Thoracic aorta (tissue), 2 donors: ENCODE measurements around the gene PTPRO. TPM values are rescaled to one million over a fixed set of nuclear protein-coding genes. Genes with fewer than 3 reads are reported as not detected.
A peak's percentile ranks its signal among the peaks of the same experiment; 100 is the strongest.

ENCODE experiments used
- ATAC-seq: fragments of 150-250 bp; one replicate; pipeline ENCODE4 v1.8.0; 2017; ENCODE audit warnings: low read depth; ENCODE audit not compliant: insufficient number of reproducible peaks, low FRiP score
- DNase-seq: peaks from one replicate; pipeline ENCODE4 v3.0.0-alpha.2; 2020; ENCODE audit warnings: low spot score
- H3K27ac ChIP-seq, 2 donors: fragments of 200-600 bp; sonication (generic); 1 replicate in 1 of 2; 2 replicates in 1 of 2; pipeline ENCODE4 v1.5.1; 2016; ENCODE audit warnings: mild to moderate bottlenecking in 2 of 2, moderate library complexity in 2 of 2
- H3K27me3 ChIP-seq: fragments of 200-600 bp; sonication (generic); replicated peaks from 2 replicates; pipeline ENCODE4 v1.6.0; 2016; ENCODE audit warnings: mild to moderate bottlenecking; ENCODE audit not compliant: insufficient read depth
- H3K36me3 ChIP-seq: fragments of 200-600 bp; sonication (generic); one replicate; pipeline ENCODE4 v1.5.1; 2016
- H3K4me1 ChIP-seq, 2 donors: fragments of 200-600 bp; sonication (generic); 1 replicate in 1 of 2; 2 replicates in 1 of 2; pipeline versions ENCODE4 v1.5.1 to v1.6.0; 2016; ENCODE audit warnings: low read depth in 2 of 2, mild to moderate bottlenecking in 1 of 2; ENCODE audit not compliant: control insufficient read depth in 1 of 2
- H3K4me3 ChIP-seq: fragments of 200-600 bp; sonication (generic); 2 replicates; pipeline ENCODE4 v1.5.1; 2016; ENCODE audit warnings: mild to moderate bottlenecking
- H3K9me3 ChIP-seq: fragments of 200-600 bp; sonication (generic); 2 replicates; pipeline ENCODE4 v1.5.1; 2016
- total RNA-seq, 2 donors: library from RNA; depleted of rRNA; stranded (reverse); fragments of >200 nt; gene quantifications; one replicate each; pipeline versions ENCODE4 v1.1.0 to v1.2.3, GENCODE V29; 2016
- TF ChIP-seq, protein P1 (sequence below): fragments of 200-600 bp; sonication (generic); IDR thresholded peaks from one replicate; pipeline ENCODE4 v1.5.1; 2019; ENCODE audit warnings: antibody characterized with exemption

The PTPRO gene
- 10 to 100 TPM; 11.9 to 19.5 TPM for total RNA-seq

GRCh38 chr12:15322164-15323061 lies at the start of gene PTPRO:
Gene PTPRO, plus strand, starts transcription at chr12:15322508.
- no peak for DNase-seq
- Histone ChIP-seq H3K4me1 (peaks cover 0 to 8% of the 10 kb centered on the region in 2 donors), H3K9me3 (no peaks in the 10 kb centered on the region), H3K4me3 (peak within 1 kb of the TSS; percentile 74), H3K27me3 (no peaks in the 10 kb centered on the region), H3K27ac (no peak within 1 kb of the TSS), H3K36me3 (no peaks in the 10 kb centered on the region)
- TF ChIP-seq, protein P1, sequence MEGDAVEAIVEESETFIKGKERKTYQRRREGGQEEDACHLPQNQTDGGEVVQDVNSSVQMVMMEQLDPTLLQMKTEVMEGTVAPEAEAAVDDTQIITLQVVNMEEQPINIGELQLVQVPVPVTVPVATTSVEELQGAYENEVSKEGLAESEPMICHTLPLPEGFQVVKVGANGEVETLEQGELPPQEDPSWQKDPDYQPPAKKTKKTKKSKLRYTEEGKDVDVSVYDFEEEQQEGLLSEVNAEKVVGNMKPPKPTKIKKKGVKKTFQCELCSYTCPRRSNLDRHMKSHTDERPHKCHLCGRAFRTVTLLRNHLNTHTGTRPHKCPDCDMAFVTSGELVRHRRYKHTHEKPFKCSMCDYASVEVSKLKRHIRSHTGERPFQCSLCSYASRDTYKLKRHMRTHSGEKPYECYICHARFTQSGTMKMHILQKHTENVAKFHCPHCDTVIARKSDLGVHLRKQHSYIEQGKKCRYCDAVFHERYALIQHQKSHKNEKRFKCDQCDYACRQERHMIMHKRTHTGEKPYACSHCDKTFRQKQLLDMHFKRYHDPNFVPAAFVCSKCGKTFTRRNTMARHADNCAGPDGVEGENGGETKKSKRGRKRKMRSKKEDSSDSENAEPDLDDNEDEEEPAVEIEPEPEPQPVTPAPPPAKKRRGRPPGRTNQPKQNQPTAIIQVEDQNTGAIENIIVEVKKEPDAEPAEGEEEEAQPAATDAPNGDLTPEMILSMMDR = peak; percentile 25
- no peak for ATAC-seq

DNA sequence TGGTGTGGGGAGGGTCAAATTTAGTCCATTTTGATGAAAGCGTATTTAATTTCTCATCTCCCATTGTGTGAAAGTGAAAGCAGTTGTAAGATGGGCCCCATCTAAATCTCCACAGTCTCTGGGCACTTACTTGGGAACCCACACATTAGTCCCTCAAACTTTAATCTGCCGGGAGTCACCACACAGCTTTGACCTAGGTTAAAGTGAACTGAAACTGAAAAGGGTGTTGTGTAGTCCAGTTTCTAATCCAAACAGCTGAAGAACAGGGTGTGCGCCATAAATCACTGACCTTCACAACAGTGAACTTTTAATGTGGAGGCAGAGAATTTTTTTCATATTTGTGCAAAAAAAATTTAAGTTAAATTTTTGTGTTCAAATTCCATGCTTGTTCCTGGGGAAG lies 48.4 kb upstream of the PTPRO start:
- H3K27me3 ChIP-seq = no peaks in the 10 kb centered on the region
- no peaks in the 10 kb centered on the region for H3K9me3 ChIP-seq
- DNase-seq (no peak), ATAC-seq (no peak)
- TF ChIP-seq, protein P1 = no peak
- H3K4me1 ChIP-seq = peaks cover 17 to 39% of the 10 kb centered on the region in 2 donors
- H3K4me3 ChIP-seq = no peak overlapping the region
- peak overlapping the region; percentile 75 to 90 for H3K27ac ChIP-seq
- no peaks in the 10 kb centered on the region for H3K36me3 ChIP-seq

- H3K36me3 ChIP-seq = no peaks in the 10 kb centered on the region
- H3K4me3 ChIP-seq = no peak overlapping the region
- no peaks in the 10 kb centered on the region for H3K9me3 ChIP-seq
- TF ChIP-seq, protein P1 = no peak
- no peaks in the 10 kb centered on the region for H3K27me3 ChIP-seq
- H3K27ac ChIP-seq = peak overlapping the region; percentile 75 to 90
- ATAC-seq (peak; percentile 47), DNase-seq (peak; percentile 16)
- H3K4me1 ChIP-seq = peaks cover 18 to 45% of the 10 kb centered on the region in 2 donors
Observed at GRCh38 chr12:15274561-15274967, 47.7 kb upstream of the PTPRO start.

DNA sequence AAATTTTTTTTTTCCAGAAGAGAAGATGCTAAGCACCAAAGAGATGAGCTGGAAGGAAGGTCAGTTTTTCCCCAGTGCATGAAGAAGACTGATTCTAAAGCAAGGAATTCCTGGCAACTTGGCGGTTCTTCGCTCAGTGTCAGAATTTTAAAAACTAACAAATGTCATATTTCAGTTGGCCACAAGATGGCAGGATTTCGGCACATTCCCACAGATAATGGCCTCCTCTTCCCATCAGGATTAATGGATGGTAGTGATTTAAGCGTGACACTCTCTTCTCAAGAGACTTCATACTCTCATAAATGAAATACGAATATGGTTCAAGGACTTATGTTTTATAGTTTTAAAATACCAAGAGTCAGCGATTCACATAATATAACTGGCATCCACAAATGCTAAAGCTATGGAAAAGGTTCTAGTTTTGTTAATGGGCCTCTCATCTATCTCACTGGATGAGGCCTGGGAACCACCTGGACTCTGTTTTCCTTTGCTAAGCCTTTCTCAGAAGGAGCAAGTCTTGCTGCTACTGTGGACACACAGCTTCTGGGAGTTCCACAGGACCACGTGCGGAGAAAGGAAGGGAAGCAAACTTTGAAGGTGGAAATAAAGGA lies 46.1 kb upstream of the PTPRO start:
- no peak for ATAC-seq
- no peaks in the 10 kb centered on the region for H3K36me3 ChIP-seq
- TF ChIP-seq, protein P1 = peak; percentile 73
- no peak overlapping the region for H3K4me3 ChIP-seq
- peaks cover 22 to 53% of the 10 kb centered on the region in 2 donors for H3K4me1 ChIP-seq
- peak overlapping the region; percentile 84 to 90 for H3K27ac ChIP-seq
- H3K9me3 ChIP-seq = no peaks in the 10 kb centered on the region
- no peaks in the 10 kb centered on the region for H3K27me3 ChIP-seq
- DNase-seq = no peak
